HepG2 (cell line): Measurements from ENCODE around the gene SCIN. TPM values are rescaled to one million over a fixed set of nuclear protein-coding genes. Genes with fewer than 3 reads are reported as not detected.

ENCODE experiments used
- ATAC-seq: fragments of 200-7000 bp; cut with Tn5 transposase; 3 replicates; pipeline ENCODE4 v1.9.1; 2020; ENCODE audit warnings: mild to moderate bottlenecking, moderate library complexity
- BruUV-seq: library from RNA; stranded (reverse); fragments of 400-500 nt; replicated peaks from 2 replicates; lab custom pipeline; 2021; lab: Mats Ljungman, UMichigan
- CTCF ChIA-PET: fragments of 300-600 bp; formaldehyde crosslinking; extraction: SDS; loops from one replicate; lab custom pipeline; 2021; ENCODE audit warnings: low total read pairs, inconsistent platforms, low intra/inter-chr PET ratio; lab: Yijun Ruan, JAX
- POLR2A ChIA-PET: fragments of 350-600 bp; sonication (Branson Sonifier 250); formaldehyde crosslinking; loops from one replicate; lab custom pipeline; 2020; ENCODE audit warnings: antibody characterized with exemption, inconsistent platforms; lab: Yijun Ruan, JAX
- DNase-seq: peaks from one replicate; pipeline ENCODE4 v3.0.0-alpha.2; 2015; ENCODE audit warnings: low spot score
- FAIRE-seq: peaks from 3 replicates; lab custom pipeline; 2011; peaks lifted over from hg19 to GRCh38; lab: Jason Lieb, UNC
- H2AFZ ChIP-seq: one replicate; pipeline ENCODE4 v1.6.1; 2011; ENCODE audit warnings: low read length, inconsistent platforms
- H3K27ac ChIP-seq: fragments of 300-600 bp; 3 replicates; pipeline ENCODE4 v1.8.0; 2011; ENCODE audit warnings: mixed run types, mild to moderate bottlenecking, mixed read lengths, low read length, inconsistent platforms; ENCODE audit not compliant: insufficient read depth; ENCODE audit errors: extremely low read length
- H3K27me3 ChIP-seq, 2 experiments: fragments of 200-600 bp in 1 of 2; 2 replicates in 1 of 2; 3 replicates in 1 of 2; pipeline versions ENCODE4 v1.6.0 to v1.8.0; 2011; ENCODE audit warnings: low read length in 2 of 2, mild to moderate bottlenecking in 2 of 2, moderate library complexity in 2 of 2, inconsistent platforms in 1 of 2; ENCODE audit not compliant: insufficient read depth in 2 of 2, control insufficient read depth in 1 of 2
- H3K36me3 ChIP-seq, 2 experiments: fragments of 200-600 bp in 1 of 2; replicated peaks in 1 of 2; 2 replicates in 1 of 2; 3 replicates in 1 of 2; pipeline versions ENCODE4 v1.5.1 to v1.8.0; 2011; ENCODE audit warnings: low read length in 2 of 2, inconsistent platforms in 1 of 2; ENCODE audit not compliant: insufficient read depth in 2 of 2, control insufficient read depth in 1 of 2
- H3K4me1 ChIP-seq: 2 replicates; pipeline ENCODE4 v1.5.1; 2012; ENCODE audit warnings: low read length, inconsistent platforms; ENCODE audit not compliant: insufficient read depth
- H3K4me2 ChIP-seq: 2 replicates; pipeline ENCODE4 v1.6.0; 2011; ENCODE audit warnings: low read depth, low read length, inconsistent platforms
- H3K4me3 ChIP-seq, 3 experiments: fragments of 200-600 bp in 1 of 3; sonication (generic), shearing (Covaris generic) in 1 of 3; replicated peaks in 1 of 3; 2 replicates each; pipeline ENCODE4 v1.5.1; 2011 to 2016; ENCODE audit warnings: low read length in 3 of 3, inconsistent platforms in 2 of 3, low read depth in 2 of 3, mild to moderate bottlenecking in 2 of 3, control low read depth in 1 of 3, mixed read lengths in 1 of 3; ENCODE audit not compliant: insufficient read depth in 1 of 3
- H3K79me2 ChIP-seq: one replicate; pipeline ENCODE4 v1.6.1; 2011; ENCODE audit warnings: low read length, inconsistent platforms; ENCODE audit not compliant: insufficient read depth
- H3K9ac ChIP-seq: 2 replicates; pipeline ENCODE4 v1.6.0; 2011; ENCODE audit warnings: mild to moderate bottlenecking, low read depth, low read length, inconsistent platforms; ENCODE audit not compliant: insufficient read depth
- H3K9me3 ChIP-seq: 2 replicates; pipeline ENCODE4 v1.5.1; 2012; ENCODE audit warnings: mild to moderate bottlenecking, low read length
- H4K20me1 ChIP-seq: 2 replicates; pipeline ENCODE4 v1.6.0; 2011; ENCODE audit warnings: inconsistent platforms, mild to moderate bottlenecking, low read length, moderate library complexity; ENCODE audit not compliant: insufficient read depth
- DMTF1 ChIP-seq: sonication (generic); formaldehyde crosslinking; IDR thresholded peaks from 2 replicates; pipeline ENCODE4 v1.4.0; 2020; ENCODE audit warnings: mild to moderate bottlenecking, missing genetic modification reagents
- EED ChIP-seq: sonication (generic); formaldehyde crosslinking; IDR thresholded peaks from 2 replicates; pipeline ENCODE4 v1.5.0; 2020; ENCODE audit warnings: mild to moderate bottlenecking, missing genetic modification reagents
- MAFF ChIP-seq: IDR thresholded peaks from 2 replicates; pipeline ENCODE4 v1.6.1; 2011; ENCODE audit warnings: low read depth, low read length, improper control_type of control experiment
- MAFK ChIP-seq, 2 experiments: IDR thresholded peaks in 1 of 2; conservative IDR thresholded peaks in 1 of 2; 2 replicates each; pipeline ENCODE4 v1.6.1; 2011; ENCODE audit warnings: improper control_type of control experiment in 2 of 2, low read length in 2 of 2
- MAZ ChIP-seq, 2 experiments: sonication (generic) in 1 of 2; formaldehyde crosslinking in 1 of 2; IDR thresholded peaks; 2 replicates each; pipeline versions ENCODE4 v1.5.0 to v1.6.1; 2012 to 2020; ENCODE audit warnings: low read depth in 2 of 2, mild to moderate bottlenecking in 2 of 2, borderline replicate concordance in 1 of 2, improper control_type of control experiment in 1 of 2, low read length in 1 of 2, missing genetic modification reagents in 1 of 2, moderate library complexity in 1 of 2
- MIER2 ChIP-seq: IDR thresholded peaks from 2 replicates; pipeline ENCODE4 v1.6.1; 2016; ENCODE audit warnings: missing biosample characterization, missing genetic modification reagents
- MTF1 ChIP-seq: sonication (generic); formaldehyde crosslinking; IDR thresholded peaks from 2 replicates; pipeline ENCODE4 v1.5.0; 2020; ENCODE audit warnings: missing genetic modification reagents
- NFIC ChIP-seq: IDR thresholded peaks from 2 replicates; pipeline ENCODE4 v1.6.1; 2012; ENCODE audit warnings: mild to moderate bottlenecking, low read length, inconsistent platforms
- NFYB ChIP-seq: sonication (generic); formaldehyde crosslinking; IDR thresholded peaks from 2 replicates; pipeline ENCODE4 v1.4.0; 2020; ENCODE audit warnings: missing genetic modification reagents
- RAD21 ChIP-seq: fragments of 450-650 bp; formaldehyde crosslinking; IDR thresholded peaks from 2 replicates; pipeline ENCODE4 v1.5.0; 2020; ENCODE audit warnings: mild to moderate bottlenecking
- RELA ChIP-seq: sonication (generic); formaldehyde crosslinking; IDR thresholded peaks from 2 replicates; pipeline ENCODE4 v1.4.0; 2020; ENCODE audit warnings: missing genetic modification reagents
- ZNF18 ChIP-seq: sonication (generic); formaldehyde crosslinking; IDR thresholded peaks from 2 replicates; pipeline ENCODE4 v1.8.0; 2022; ENCODE audit warnings: mild to moderate bottlenecking, missing genetic modification reagents; ENCODE audit not compliant: insufficient replicate concordance
- ZNF510 ChIP-seq: sonication (generic); formaldehyde crosslinking; IDR thresholded peaks from 2 replicates; pipeline ENCODE4 v1.4.0; 2020; ENCODE audit warnings: low read depth, mild to moderate bottlenecking, missing genetic modification reagents
- ZNF558 ChIP-seq: sonication (generic); formaldehyde crosslinking; IDR thresholded peaks from 2 replicates; pipeline ENCODE4 v1.9.0; 2022; ENCODE audit warnings: mild to moderate bottlenecking, missing genetic modification reagents, borderline replicate concordance
- WGBS: methylation state at CpG from one replicate; pipeline ENCODE4 v1.1.6; 2017; ENCODE audit warnings: low lambda C conversion rate; 5-methylcytosine and 5-hydroxymethylcytosine counted together
- in situ Hi-C: cut with HindIII; loops from 2 replicates; pipeline ENCODE4 v1.10.0; 2017; ENCODE audit warnings: low pct_unique_long_range_greater_than_20kb; ENCODE audit not compliant: extremely low pct_ligation_motif_present
- intact Hi-C: fragments of 100-400 bp; cut with micrococcal nuclease; formaldehyde crosslinking; loops from one replicate; pipeline ENCODE4 v1.10.0; 2022; ENCODE audit not compliant: unreplicated experiment
- polyA plus RNA-seq, 8 experiments: library from polyadenylated mRNA; depleted of rRNA in 3 of 8; stranded (reverse) in 7 of 8; unstranded in 1 of 8; fragments of >200 nt; fragmentation: Illumina TruSeq in 4 of 8; extraction: Trizol in 4 of 8; gene quantifications; 2 replicates each; pipeline versions ENCODE4 v1.2.1 to v1.2.3, GENCODE V29; 2011 to 2016; ENCODE audit warnings: low read depth in 4 of 8, missing spikeins in 1 of 8, mixed read lengths in 1 of 8; ENCODE audit not compliant: insufficient read depth in 1 of 8
- total RNA-seq, 5 experiments: library from RNA; depleted of rRNA; stranded (reverse); fragments of >200 nt; fragmentation: Illumina TruSeq; extraction: Trizol; gene quantifications; 2 replicates each; pipeline ENCODE4 v1.2.3, GENCODE V29; 2016; ENCODE audit warnings: low read depth in 1 of 5
- TF ChIP-seq, protein P1 (sequence below): sonication (generic); formaldehyde crosslinking; IDR thresholded peaks from 2 replicates; pipeline ENCODE4 v1.9.0; 2021; ENCODE audit warnings: missing genetic modification reagents, mild to moderate bottlenecking, borderline replicate concordance
- TF ChIP-seq, protein P2 (sequence below): sonication (generic); formaldehyde crosslinking; IDR thresholded peaks from 2 replicates; pipeline ENCODE4 v1.5.0; 2020; ENCODE audit warnings: mild to moderate bottlenecking, missing genetic modification reagents

Gene SCIN
- total and polyA plus RNA-seq, 2 of the 13 experiments (the other 11 are each of a cell fraction or from before 2014, with no cell fraction given): not detected

- TF ChIP-seq DMTF1 (CRISPR knock-in tag): no peak
- TF ChIP-seq, protein P1, sequence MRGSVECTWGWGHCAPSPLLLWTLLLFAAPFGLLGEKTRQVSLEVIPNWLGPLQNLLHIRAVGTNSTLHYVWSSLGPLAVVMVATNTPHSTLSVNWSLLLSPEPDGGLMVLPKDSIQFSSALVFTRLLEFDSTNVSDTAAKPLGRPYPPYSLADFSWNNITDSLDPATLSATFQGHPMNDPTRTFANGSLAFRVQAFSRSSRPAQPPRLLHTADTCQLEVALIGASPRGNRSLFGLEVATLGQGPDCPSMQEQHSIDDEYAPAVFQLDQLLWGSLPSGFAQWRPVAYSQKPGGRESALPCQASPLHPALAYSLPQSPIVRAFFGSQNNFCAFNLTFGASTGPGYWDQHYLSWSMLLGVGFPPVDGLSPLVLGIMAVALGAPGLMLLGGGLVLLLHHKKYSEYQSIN (CRISPR knock-in tag): no peak
- TF ChIP-seq, protein P2, sequence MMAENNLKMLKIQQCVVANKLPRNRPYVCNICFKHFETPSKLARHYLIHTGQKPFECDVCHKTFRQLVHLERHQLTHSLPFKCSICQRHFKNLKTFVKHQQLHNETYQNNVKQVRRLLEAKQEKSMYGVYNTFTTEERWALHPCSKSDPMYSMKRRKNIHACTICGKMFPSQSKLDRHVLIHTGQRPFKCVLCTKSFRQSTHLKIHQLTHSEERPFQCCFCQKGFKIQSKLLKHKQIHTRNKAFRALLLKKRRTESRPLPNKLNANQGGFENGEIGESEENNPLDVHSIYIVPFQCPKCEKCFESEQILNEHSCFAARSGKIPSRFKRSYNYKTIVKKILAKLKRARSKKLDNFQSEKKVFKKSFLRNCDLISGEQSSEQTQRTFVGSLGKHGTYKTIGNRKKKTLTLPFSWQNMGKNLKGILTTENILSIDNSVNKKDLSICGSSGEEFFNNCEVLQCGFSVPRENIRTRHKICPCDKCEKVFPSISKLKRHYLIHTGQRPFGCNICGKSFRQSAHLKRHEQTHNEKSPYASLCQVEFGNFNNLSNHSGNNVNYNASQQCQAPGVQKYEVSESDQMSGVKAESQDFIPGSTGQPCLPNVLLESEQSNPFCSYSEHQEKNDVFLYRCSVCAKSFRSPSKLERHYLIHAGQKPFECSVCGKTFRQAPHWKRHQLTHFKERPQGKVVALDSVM (CRISPR knock-in tag): no peak
Measured at GRCh38 chr7:12531784-12532183, 38.7 kb upstream of the SCIN start (continued).

- no peaks in the 10 kb centered on the region for H4K20me1 ChIP-seq
- WGBS: 11% methylated on average over 2 of the region's 2 CpGs
- H3K27me3 ChIP-seq: no peaks in the 10 kb centered on the region
- intact Hi-C loops (no loop called here), in situ Hi-C loops (no loop called here)
- no peak overlapping the region for H3K4me3 ChIP-seq
- ChIA-PET POLR2A (no interaction called here), CTCF (no interaction called here)
- ATAC-seq: no peak
- no peaks in the 10 kb centered on the region for H3K79me2 ChIP-seq
- H3K4me2 ChIP-seq: no peak overlapping the region
- no peak overlapping the region for H3K9ac ChIP-seq
- H3K4me1 ChIP-seq: no peaks in the 10 kb centered on the region
- BruUV-seq: no TSS peak
- no peak for FAIRE-seq
- no peaks in the 10 kb centered on the region for H3K9me3 ChIP-seq
- no peak overlapping the region for H3K27ac ChIP-seq
- DNase-seq: no peak
- H2AFZ ChIP-seq: no peak overlapping the region
- no peaks in the 10 kb centered on the region for H3K36me3 ChIP-seq
- TF ChIP-seq RAD21 (CRISPR knock-in tag): no peak
- no peak for TF ChIP-seq NFYB (CRISPR knock-in tag)
- peak; percentile 27 to 61; a peak in 2 of 4 replicates for TF ChIP-seq MAFK (conservative IDR thresholded peaks at IDR 0.05 in 1 of 2, IDR thresholded peaks at IDR 0.05 in 1 of 2; ENCODE audit: low read length in 2 of 2)
- no peak for TF ChIP-seq MTF1 (CRISPR knock-in tag)
- TF ChIP-seq RELA: no peak
- TF ChIP-seq MAZ (IDR thresholded peaks at IDR 0.05; ENCODE audit: borderline replicate concordance, low read depth, low read length): no peak
- TF ChIP-seq MAZ (CRISPR knock-in tag; IDR thresholded peaks at IDR 0.05; ENCODE audit: low read depth): no peak
- no peak for TF ChIP-seq ZNF558
- 0 out of 2 replicates have a peak, but pooled peaks have one; percentile 30 for TF ChIP-seq MAFF
- TF ChIP-seq EED: no peak
- no peak for TF ChIP-seq ZNF18 (CRISPR knock-in tag)
- TF ChIP-seq MIER2: no peak
- TF ChIP-seq ZNF510 (CRISPR knock-in tag): no peak
- TF ChIP-seq NFIC: no peak
Measured at GRCh38 chr7:12534046-12534445, 36.5 kb upstream of the SCIN start.
